ENCODE measurements around the gene RAI1. TPM values are rescaled to one million over a fixed set of nuclear protein-coding genes. Genes with fewer than 3 reads are reported as not detected.
"Not testable (repeated sequence)": the region's sequence is repeated elsewhere in the genome, so short reads cannot be mapped to it uniquely, and the experiment has no call there.

RAI1 gene
- polyA plus RNA-seq, 3 donors from 2014 or later, result 1.5 to 6.2 (median 2.0) TPM

- H3K36me3 Mint-ChIP-seq, result no peaks in the 10 kb centered on the region
- peaks cover 37 to 52% of the 10 kb centered on the region in 2 donors for H3K4me1 Mint-ChIP-seq
- H3K27me3 Mint-ChIP-seq (ENCODE audit: low read depth in 3 of 3), result peaks cover 6 to 17% (median 16%) of the 10 kb centered on the region in 3 donors
Measured at GRCh38 chr17:17680477-17681186, 626 bp upstream of the RAI1 start.

GRCh38 chr17:17681744-17682292, 560 bp downstream of the RAI1 start:
- Mint-ChIP-seq H3K4me1 (peaks cover 31 to 44% of the 10 kb centered on the region in 2 donors), H3K4me3 (peak overlapping the region; percentile 82 to 92 (median 84))
- DNase-seq, result peak in 2 of 3 donors; percentile 46 to 47

More at GRCh38 chr17:17680477-17681186, 626 bp upstream of the RAI1 start:
- peak overlapping the region; percentile 44 to 76 (median 70) for H3K4me3 Mint-ChIP-seq
- DNase-seq, result no peak
- peak overlapping the region; percentile 43 to 85 (median 66) for H3K27ac Mint-ChIP-seq
- H3K9me3 Mint-ChIP-seq, result no peaks in the 10 kb centered on the region

GRCh38 chr17:17682293-17682736, 1.1 kb downstream of the RAI1 start:
- Mint-ChIP-seq H3K27ac (peak overlapping the region; percentile 57 to 98 (median 88)), H3K27me3 (ENCODE audit: low read depth in 3 of 3) (peaks cover 0 to 15% (median 13%) of the 10 kb centered on the region in 3 donors), H3K4me3 (peak overlapping the region; percentile 89 to 94 (median 92)), H3K9me3 (no peaks in the 10 kb centered on the region), H3K4me1 (peaks cover 27 to 39% of the 10 kb centered on the region in 2 donors), H3K36me3 (no peaks in the 10 kb centered on the region)
- DNase-seq, result peak; percentile 74 to 76 (median 75)

More at GRCh38 chr17:17681744-17682292, 560 bp downstream of the RAI1 start:
- peak overlapping the region; percentile 57 to 98 (median 88) for H3K27ac Mint-ChIP-seq
- no peaks in the 10 kb centered on the region for H3K9me3 Mint-ChIP-seq
- H3K36me3 Mint-ChIP-seq, result no peaks in the 10 kb centered on the region
- peaks cover 0 to 15% (median 13%) of the 10 kb centered on the region in 3 donors for H3K27me3 Mint-ChIP-seq (ENCODE audit: low read depth in 3 of 3)

DNA sequence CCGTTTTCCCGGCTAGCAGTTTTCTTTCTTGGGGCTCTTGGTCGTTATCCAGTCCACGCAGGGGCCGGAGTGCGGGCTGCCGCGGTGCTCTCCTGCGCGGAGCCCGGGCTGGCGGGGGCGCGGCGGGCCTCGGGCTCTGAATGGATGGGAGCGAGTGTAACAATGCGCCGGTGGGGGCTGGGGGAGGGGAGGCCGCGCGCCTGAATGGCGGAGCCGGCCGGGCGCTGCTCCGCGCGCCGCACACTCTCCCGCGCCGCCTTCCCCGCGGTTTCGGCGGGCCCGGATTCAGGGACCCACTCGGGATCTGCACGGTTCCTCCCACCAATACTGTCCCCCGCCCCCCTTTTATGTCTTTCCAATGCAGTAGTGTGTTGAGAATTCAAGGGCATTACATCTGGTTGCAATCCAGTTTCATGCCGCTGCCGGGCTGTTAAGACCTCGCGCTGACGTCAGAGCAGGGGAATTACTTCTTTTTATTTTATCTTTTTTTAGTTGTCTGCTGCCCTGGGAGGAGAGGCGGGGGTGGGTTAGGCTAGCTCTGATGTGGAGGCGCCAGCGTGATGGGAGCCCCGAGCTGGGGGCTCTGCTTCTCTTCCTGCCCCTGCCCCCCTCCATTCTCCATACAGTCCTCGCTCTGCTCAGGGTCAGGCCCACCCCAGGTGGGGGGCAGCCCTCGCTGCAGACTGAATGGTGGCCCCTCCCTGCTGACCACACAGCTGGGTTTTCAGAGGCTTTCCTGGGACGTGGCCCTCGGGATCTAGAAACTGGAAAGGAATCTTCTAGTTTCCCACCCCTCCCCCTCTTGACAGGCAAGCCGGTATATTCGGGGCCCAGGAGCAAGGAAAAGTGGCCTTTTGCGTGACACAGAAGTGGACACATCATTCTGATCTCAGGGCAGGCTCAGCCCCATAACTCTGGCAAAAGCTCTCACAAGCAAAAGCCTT, 1.8 kb downstream of the RAI1 start:
- no peaks in the 10 kb centered on the region for H3K36me3 Mint-ChIP-seq
- H3K9me3 Mint-ChIP-seq, result no peaks in the 10 kb centered on the region
- peak; percentile 49 to 59 (median 52) for DNase-seq
- H3K27me3 Mint-ChIP-seq (ENCODE audit: low read depth in 3 of 3), result peaks cover 0 to 15% (median 13%) of the 10 kb centered on the region in 3 donors
- H3K4me3 Mint-ChIP-seq, result peak overlapping the region; percentile 89 to 94 (median 92)
- H3K27ac Mint-ChIP-seq, result peak overlapping the region; percentile 86 to 98 (median 96)
- peaks cover 27 to 39% of the 10 kb centered on the region in 2 donors for H3K4me1 Mint-ChIP-seq

DNA sequence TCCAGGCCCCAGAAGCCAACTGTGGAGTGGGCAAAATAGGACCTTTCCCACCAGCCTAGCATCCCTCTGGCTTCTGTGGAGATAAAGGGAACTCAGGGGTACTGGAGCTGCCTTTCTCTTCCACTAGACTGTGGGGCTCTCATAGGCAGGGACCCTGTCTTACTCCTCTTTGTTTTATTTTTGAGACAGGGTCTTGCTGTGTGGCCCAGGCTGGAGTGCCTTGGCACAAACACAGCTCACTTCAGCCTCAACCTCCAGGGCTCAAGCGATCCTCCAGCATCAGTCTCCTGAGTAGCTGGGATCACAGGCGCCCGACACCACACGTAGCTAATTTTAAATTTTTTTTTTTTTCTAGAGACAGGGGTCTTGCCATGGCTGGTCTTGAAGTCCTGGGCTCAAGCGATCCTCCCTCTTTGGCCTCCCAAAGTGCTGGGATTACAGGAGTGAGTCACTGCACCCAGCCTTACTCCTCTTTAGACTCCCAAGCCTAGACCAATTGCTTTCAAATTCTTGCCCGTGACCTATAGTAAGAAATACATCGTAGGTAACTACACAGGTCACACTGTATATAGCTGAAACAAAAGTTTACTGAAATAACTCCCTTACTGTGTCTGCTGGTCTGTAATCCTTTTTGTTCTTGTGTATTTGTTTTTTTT, 2.6 kb downstream of the RAI1 start:
- peaks cover 0 to 15% (median 13%) of the 10 kb centered on the region in 3 donors for H3K27me3 Mint-ChIP-seq (ENCODE audit: low read depth in 3 of 3)
- peaks cover 27 to 39% of the 10 kb centered on the region in 2 donors for H3K4me1 Mint-ChIP-seq
- DNase-seq, result no peak
- H3K36me3 Mint-ChIP-seq, result no peaks in the 10 kb centered on the region
- no peaks in the 10 kb centered on the region for H3K9me3 Mint-ChIP-seq
- peak overlapping the region; percentile 68 to 98 (median 96) for H3K27ac Mint-ChIP-seq
- H3K4me3 Mint-ChIP-seq, result peak overlapping the region; percentile 89 to 94 (median 92)

DNA sequence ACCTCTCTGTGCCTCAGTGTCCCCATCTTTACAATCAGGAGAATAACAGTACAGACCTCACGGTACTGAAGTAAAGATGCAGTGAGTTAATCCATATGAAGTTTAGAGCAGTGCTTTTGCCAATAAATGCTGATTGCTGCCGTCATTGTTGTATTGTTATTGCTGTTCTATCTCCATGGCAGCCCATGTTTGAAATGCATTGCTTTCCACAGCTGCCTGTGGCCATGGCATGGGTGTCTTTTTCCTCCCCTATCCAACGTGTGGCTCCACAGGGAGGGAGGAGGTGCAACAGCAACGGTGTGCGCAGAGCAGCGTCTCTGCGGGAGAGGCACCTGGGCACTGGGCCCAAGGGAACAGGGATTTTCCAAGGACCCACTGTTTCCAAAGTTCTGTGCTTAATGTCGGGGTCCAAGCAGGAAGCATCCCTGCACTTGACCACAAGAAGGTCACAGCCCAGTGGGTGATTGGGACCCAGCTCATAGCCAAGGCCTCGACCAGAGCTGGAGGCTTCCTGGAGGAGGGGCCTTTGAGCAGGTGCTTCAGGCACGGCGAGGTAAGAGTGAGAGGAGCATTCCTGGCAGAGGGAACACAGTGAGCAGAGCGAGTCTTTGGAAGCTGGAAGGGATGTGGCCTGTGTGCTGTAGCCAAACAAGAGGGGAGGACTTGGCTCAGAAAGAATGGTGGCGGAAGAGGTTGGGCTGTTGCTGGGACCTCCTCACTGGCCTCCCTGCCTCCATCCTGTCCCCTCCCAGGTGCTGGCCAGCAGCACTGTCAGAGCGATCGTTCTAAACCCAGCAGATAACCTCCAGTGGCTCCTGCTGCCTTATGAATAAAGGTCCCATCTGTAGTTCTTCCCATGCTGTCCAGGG, 3.9 kb downstream of the RAI1 start:
- Mint-ChIP-seq H3K36me3 (no peaks in the 10 kb centered on the region), H3K27me3 (ENCODE audit: low read depth in 3 of 3) (peaks cover 0 to 15% (median 13%) of the 10 kb centered on the region in 3 donors), H3K4me3 (peak overlapping the region in 1 of 5 donors; percentile 30), H3K9me3 (no peaks in the 10 kb centered on the region), H3K27ac (peak overlapping the region in 3 of 6 donors; percentile 25 to 66 (median 40)), H3K4me1 (peaks cover 27 to 39% of the 10 kb centered on the region in 2 donors)
- no peak for DNase-seq

DNA sequence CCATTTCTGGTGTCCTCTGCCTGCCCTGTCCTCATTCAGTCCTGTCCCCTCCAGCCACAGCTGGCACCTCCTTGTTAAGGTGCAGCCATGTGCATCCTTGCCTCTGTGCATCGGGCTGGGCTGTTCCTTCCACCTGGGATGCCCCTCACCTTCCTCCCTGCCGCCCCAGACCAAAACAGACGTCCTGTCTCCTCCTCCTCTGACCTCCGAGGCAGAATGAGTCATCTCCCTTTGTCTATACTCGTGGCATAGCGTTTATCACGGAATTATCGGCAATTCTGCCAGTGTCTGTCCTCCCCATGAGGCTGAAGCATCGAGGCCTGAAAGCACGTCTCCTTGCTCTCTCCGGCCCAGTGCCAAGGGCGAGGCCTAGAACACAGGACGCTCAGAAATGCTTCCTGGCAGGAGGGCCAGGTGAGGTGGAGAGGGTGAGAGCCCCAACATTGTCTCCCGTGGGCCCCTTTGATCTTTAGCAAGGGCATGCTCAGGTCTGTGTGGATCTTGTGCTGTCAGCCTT, 4.6 kb downstream of the RAI1 start:
- peak overlapping the region in 3 of 6 donors; percentile 16 to 66 (median 25) for H3K27ac Mint-ChIP-seq
- no peak for DNase-seq
- no peaks in the 10 kb centered on the region for H3K36me3 Mint-ChIP-seq
- peaks cover 28 to 41% of the 10 kb centered on the region in 2 donors for H3K4me1 Mint-ChIP-seq
- peak overlapping the region in 3 of 5 donors; percentile 5 to 41 (median 20) for H3K4me3 Mint-ChIP-seq
- H3K27me3 Mint-ChIP-seq (ENCODE audit: low read depth in 3 of 3), result peaks cover 0 to 14% (median 8%) of the 10 kb centered on the region in 3 donors
- H3K9me3 Mint-ChIP-seq, result no peaks in the 10 kb centered on the region

GRCh38 chr17:17689312-17689711, 8.1 kb downstream of the RAI1 start:
- DNase-seq, result no peak
- H3K4me1 Mint-ChIP-seq, result peaks cover 43 to 58% of the 10 kb centered on the region in 2 donors
- peaks cover 0 to 11% (median 11%) of the 10 kb centered on the region in 3 donors for H3K27me3 Mint-ChIP-seq (ENCODE audit: low read depth in 3 of 3)
- no peak overlapping the region for H3K27ac Mint-ChIP-seq
- H3K4me3 Mint-ChIP-seq, result no peak overlapping the region
- H3K36me3 Mint-ChIP-seq, result no peaks in the 10 kb centered on the region
- no peaks in the 10 kb centered on the region for H3K9me3 Mint-ChIP-seq

DNA sequence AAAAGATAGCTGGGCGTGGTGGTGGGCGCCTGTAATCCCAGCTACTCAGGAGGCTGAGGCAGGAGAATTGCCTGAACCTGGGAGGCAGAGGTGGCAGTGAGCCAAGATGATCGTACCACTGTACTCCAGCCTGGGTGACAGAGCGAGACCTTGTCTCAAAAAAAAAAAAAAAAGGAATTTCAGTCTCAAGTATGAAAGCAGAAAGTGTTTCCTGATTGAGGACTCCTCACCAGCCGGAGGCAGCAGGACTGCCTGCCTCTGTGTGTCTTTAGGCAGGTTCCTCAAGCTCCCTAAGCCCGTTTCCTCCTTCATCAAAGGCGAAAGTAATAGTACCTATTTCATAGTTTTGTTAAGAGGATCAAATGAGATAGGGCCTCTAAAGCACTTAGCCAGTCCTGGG, 9.0 kb downstream of the RAI1 start:
- H3K4me1 Mint-ChIP-seq, result peaks cover 42 to 51% of the 10 kb centered on the region in 2 donors
- not testable (repeated sequence) for DNase-seq, H3K9me3 Mint-ChIP-seq, H3K4me3 Mint-ChIP-seq, H3K36me3 Mint-ChIP-seq
- peaks cover under 1 to 16% (median 11%) of the 10 kb centered on the region in 3 donors for H3K27me3 Mint-ChIP-seq (ENCODE audit: low read depth in 3 of 3)
- H3K27ac Mint-ChIP-seq, result peak overlapping the region in 2 of 6 donors; percentile 33 to 61

DNA sequence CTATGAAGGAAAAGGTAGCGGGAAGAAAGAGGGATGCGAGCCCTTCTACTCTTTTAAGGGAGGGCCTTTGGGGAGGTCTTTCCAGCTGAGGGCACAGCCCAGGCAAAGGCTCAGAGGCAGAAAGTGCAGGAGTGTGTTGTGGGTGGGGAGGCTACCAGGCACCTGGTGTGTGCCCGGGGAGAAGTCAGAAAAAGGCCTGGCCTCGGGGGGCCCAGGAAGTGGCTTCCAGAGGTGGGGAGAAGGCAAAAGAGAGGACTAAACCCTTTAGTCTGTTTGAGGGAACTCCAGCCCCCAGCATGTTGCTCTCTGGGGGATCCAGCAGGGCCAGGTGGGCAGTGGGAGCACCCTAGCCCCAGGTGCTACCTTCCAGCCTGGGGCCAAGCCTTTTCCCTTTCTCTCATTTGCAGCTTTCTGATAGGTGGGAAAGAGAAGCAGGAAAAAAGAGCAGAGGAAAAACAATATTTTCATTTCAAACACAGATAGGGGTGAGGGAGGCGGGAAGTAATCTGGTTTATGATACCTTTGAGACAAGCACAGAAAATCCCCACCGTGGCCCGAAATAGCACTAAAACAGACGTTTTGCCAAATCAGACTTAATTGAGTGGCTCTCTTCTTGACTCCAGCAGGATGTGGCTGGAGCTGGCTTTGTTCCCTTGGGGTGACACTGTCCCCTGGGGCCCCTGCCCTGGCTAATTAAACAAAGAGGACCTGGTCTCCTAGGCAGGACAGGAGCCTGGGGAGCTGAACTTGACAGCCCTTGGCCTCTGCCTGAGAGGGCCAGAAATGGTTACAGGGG, 10.4 kb downstream of the RAI1 start:
- Mint-ChIP-seq H3K27me3 (ENCODE audit: low read depth in 3 of 3) (peaks cover 4 to 15% (median 8%) of the 10 kb centered on the region in 3 donors), H3K27ac (peak overlapping the region; percentile 29 to 100 (median 58)), H3K9me3 (no peaks in the 10 kb centered on the region), H3K4me3 (no peak overlapping the region), H3K4me1 (peaks cover 49 to 57% of the 10 kb centered on the region in 2 donors), H3K36me3 (no peaks in the 10 kb centered on the region)
- no peak for DNase-seq

Measured in immature natural killer cell (primary cell).